Keratinocyte (primary cell): ENCODE data around the gene CACNA2D4. TPM values are rescaled to one million over a fixed set of nuclear protein-coding genes. Genes with fewer than 3 reads are reported as not detected.

Experiments
- DNase-seq: peaks from one replicate; pipeline ENCODE4 v3.0.0-alpha.2; 2011; ENCODE audit warnings: low read depth, missing footprints, low spot score
- FAIRE-seq: peaks from 2 replicates; lab custom pipeline; 2011; peaks lifted over from hg19 to GRCh38; lab: Jason Lieb, UNC
- H2AFZ ChIP-seq: 2 replicates; pipeline ENCODE4 v1.6.0; 2012; ENCODE audit warnings: low read length, control low read depth, inconsistent platforms; ENCODE audit not compliant: control insufficient read depth
- H3K27ac ChIP-seq: 2 replicates; pipeline ENCODE4 v1.5.1; 2011; ENCODE audit warnings: low read length; ENCODE audit not compliant: control insufficient read depth, insufficient read depth
- H3K27me3 ChIP-seq: 3 replicates; pipeline ENCODE4 v1.6.0; 2011; ENCODE audit warnings: low read length; ENCODE audit not compliant: control insufficient read depth, insufficient read depth; ENCODE audit errors: extremely low read depth
- H3K36me3 ChIP-seq, 2 experiments: 2 replicates in 1 of 2; 3 replicates in 1 of 2; pipeline ENCODE4 v1.5.1; 2011; ENCODE audit warnings: low read length in 2 of 2, mild to moderate bottlenecking in 1 of 2; ENCODE audit not compliant: control insufficient read depth in 2 of 2, insufficient read depth in 2 of 2; ENCODE audit errors: extremely low read depth in 1 of 2
- H3K4me1 ChIP-seq: 3 replicates; pipeline ENCODE4 v1.5.1; 2011; ENCODE audit warnings: low read length; ENCODE audit not compliant: control insufficient read depth, insufficient read depth; ENCODE audit errors: extremely low read depth
- H3K4me2 ChIP-seq: 3 replicates; pipeline ENCODE4 v1.6.0; 2011; ENCODE audit warnings: low read depth, low read length; ENCODE audit not compliant: control insufficient read depth, insufficient read depth; ENCODE audit errors: extremely low read depth
- H3K4me3 ChIP-seq, 3 experiments: fragments of 200-600 bp in 1 of 3; sonication (generic) in 1 of 3; 2 replicates in 2 of 3; 3 replicates in 1 of 3; pipeline ENCODE4 v1.5.1; 2011 to 2016; ENCODE audit warnings: low read length in 3 of 3, mild to moderate bottlenecking in 3 of 3, control low read depth in 2 of 3, inconsistent platforms in 1 of 3, low read depth in 1 of 3, mixed read lengths in 1 of 3, mixed run types in 1 of 3, moderate library complexity in 1 of 3; ENCODE audit not compliant: control insufficient read depth in 2 of 3, insufficient read depth in 2 of 3; ENCODE audit errors: extremely low read depth in 1 of 3
- H3K79me2 ChIP-seq: 2 replicates; pipeline ENCODE4 v1.6.0; 2012; ENCODE audit warnings: low read length; ENCODE audit not compliant: control insufficient read depth, insufficient read depth
- H3K9ac ChIP-seq: 3 replicates; pipeline ENCODE4 v1.6.0; 2011; ENCODE audit warnings: low read length; ENCODE audit not compliant: control insufficient read depth, insufficient read depth; ENCODE audit errors: extremely low read depth
- H3K9me1 ChIP-seq: 3 replicates; pipeline ENCODE4 v1.6.0; 2011; ENCODE audit warnings: low read length; ENCODE audit not compliant: control insufficient read depth, insufficient read depth; ENCODE audit errors: extremely low read depth
- H3K9me3 ChIP-seq: 2 replicates; pipeline ENCODE4 v1.5.1; 2012; ENCODE audit warnings: low read depth, low read length; ENCODE audit not compliant: control insufficient read depth
- H4K20me1 ChIP-seq: 3 replicates; pipeline ENCODE4 v1.6.0; 2011; ENCODE audit warnings: low read length; ENCODE audit not compliant: control insufficient read depth, insufficient read depth; ENCODE audit errors: extremely low read depth
- CTCF ChIP-seq, 3 experiments: IDR thresholded peaks in 1 of 3; conservative IDR thresholded peaks in 1 of 3; optimal IDR thresholded peaks in 1 of 3; 2 replicates in 2 of 3; 3 replicates in 1 of 3; pipeline versions ENCODE3 to v1.5.1; 2011; ENCODE audit warnings: low read length in 3 of 3, mild to moderate bottlenecking in 3 of 3, moderate library complexity in 2 of 3, control low read depth in 1 of 3, inconsistent platforms in 1 of 3; ENCODE audit not compliant: insufficient read depth in 2 of 3; ENCODE audit errors: extremely low read depth in 1 of 3
- EZH2 ChIP-seq: IDR thresholded peaks from one replicate; pipeline ENCODE4 v1.6.1; 2012; ENCODE audit warnings: inconsistent platforms, mild to moderate bottlenecking, low read length, moderate library complexity
- dilution Hi-C: fragments of 300-500 bp; cut with MboI; formaldehyde crosslinking; loops from one replicate; pipeline ENCODE4 v1.7.0; 2020; ENCODE audit warnings: low sequenced_read_pairs; ENCODE audit not compliant: extremely low pct_ligation_motif_present
- polyA plus RNA-seq, 5 experiments: library from polyadenylated mRNA; depleted of rRNA in 3 of 5; stranded (reverse) in 3 of 5; stranded (forward) in 1 of 5; unstranded in 1 of 5; fragments of >200 nt; gene quantifications; 1 replicate in 1 of 5; 2 replicates in 3 of 5; 3 replicates in 1 of 5; pipeline versions ENCODE4 v1.2.1 to v1.2.3, GENCODE V29; 2011 to 2012; ENCODE audit warnings: missing spikeins in 2 of 5, low read depth in 1 of 5, low replicate concordance in 1 of 5

Gene CACNA2D4
- polyA plus RNA-seq, 1 donor (not counting 4 experiments of a cell fraction or from before 2014, with no cell fraction given), result 0.09 TPM

GRCh38 chr12:1918884-1919236, 408 bp upstream of the CACNA2D4 start:
- peaks cover 43% of the 10 kb centered on the region for H3K27me3 ChIP-seq
- H3K27ac ChIP-seq, result no peak overlapping the region
- dilution Hi-C loops, result no loop called here
- no peak overlapping the region for H3K4me2 ChIP-seq
- no peak overlapping the region for H3K9ac ChIP-seq
- no peaks in the 10 kb centered on the region for H3K36me3 ChIP-seq
- H3K79me2 ChIP-seq, result no peaks in the 10 kb centered on the region
- H4K20me1 ChIP-seq, result no peaks in the 10 kb centered on the region
- no peaks in the 10 kb centered on the region for H3K9me3 ChIP-seq
- no peaks in the 10 kb centered on the region for H3K4me1 ChIP-seq
- H3K9me1 ChIP-seq, result no peaks in the 10 kb centered on the region
- no peak overlapping the region for H2AFZ ChIP-seq
- no peak for FAIRE-seq
- no peak for TF ChIP-seq EZH2
- no peak for TF ChIP-seq CTCF (optimal IDR thresholded peaks at IDR 0.05 in 1 of 3, IDR thresholded peaks at IDR 0.05 in 1 of 3, conservative IDR thresholded peaks at IDR 0.05 in 1 of 3; ENCODE audit: extremely low read depth in 1 of 3, insufficient read depth in 2 of 3, low read length in 3 of 3)
- no peak for DNase-seq
- H3K4me3 ChIP-seq, result no peak overlapping the region

- dilution Hi-C loops, result no loop called here
- Histone ChIP-seq H3K79me2 (no peaks in the 10 kb centered on the region), H3K36me3 (no peaks in the 10 kb centered on the region), H3K4me3 (no peak overlapping the region), H3K4me2 (no peak overlapping the region), H3K9me3 (no peaks in the 10 kb centered on the region), H4K20me1 (no peaks in the 10 kb centered on the region), H3K27ac (no peak overlapping the region), H3K9me1 (no peaks in the 10 kb centered on the region), H3K9ac (no peak overlapping the region), H3K4me1 (no peaks in the 10 kb centered on the region), H3K27me3 (peaks cover 43% of the 10 kb centered on the region), H2AFZ (no peak overlapping the region)
- FAIRE-seq, result no peak
- no peak for DNase-seq
- no peak for TF ChIP-seq CTCF (optimal IDR thresholded peaks at IDR 0.05 in 1 of 3, IDR thresholded peaks at IDR 0.05 in 1 of 3, conservative IDR thresholded peaks at IDR 0.05 in 1 of 3; ENCODE audit: extremely low read depth in 1 of 3, insufficient read depth in 2 of 3, low read length in 3 of 3)
- TF ChIP-seq EZH2, result peak; percentile 58
These were observed 1.0 kb downstream of the CACNA2D4 start for GRCh38 chr12:1917172-1918070.
